Stimulated activated CD8-positive, alpha-beta memory T cell treated with anti-CD3 and anti-CD28 coated beads, Interleukin-15, amount 100 ng/mL, for 4 hours (primary cell): ENCODE data around the gene FSTL4.

Source experiments
- DNase-seq, 2 donors: peaks; one replicate each; pipeline ENCODE4 v3.0.0-alpha.2; 2020; ENCODE audit warnings: low read depth in 2 of 2

The FSTL4 gene

DNA sequence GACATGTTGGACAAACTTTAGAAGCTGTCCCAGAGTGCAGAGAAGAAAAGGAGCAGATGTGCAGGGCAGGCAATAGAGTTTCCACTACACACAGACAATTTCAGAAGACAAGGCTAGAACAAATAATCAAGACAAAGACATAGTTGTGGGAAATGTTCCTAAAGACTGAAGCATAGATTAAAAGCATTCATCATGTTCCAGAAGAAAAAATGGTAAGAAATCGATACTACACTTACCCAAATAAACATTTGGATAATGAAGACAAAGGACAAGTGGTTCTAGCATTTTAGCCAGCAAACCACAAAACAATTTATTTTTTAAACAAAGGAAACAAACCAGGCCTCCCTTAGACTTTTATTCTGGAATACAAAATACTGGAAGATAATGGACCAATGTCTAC lies 97.9 kb downstream of the FSTL4 start:
- DNase-seq = no peak

DNA sequence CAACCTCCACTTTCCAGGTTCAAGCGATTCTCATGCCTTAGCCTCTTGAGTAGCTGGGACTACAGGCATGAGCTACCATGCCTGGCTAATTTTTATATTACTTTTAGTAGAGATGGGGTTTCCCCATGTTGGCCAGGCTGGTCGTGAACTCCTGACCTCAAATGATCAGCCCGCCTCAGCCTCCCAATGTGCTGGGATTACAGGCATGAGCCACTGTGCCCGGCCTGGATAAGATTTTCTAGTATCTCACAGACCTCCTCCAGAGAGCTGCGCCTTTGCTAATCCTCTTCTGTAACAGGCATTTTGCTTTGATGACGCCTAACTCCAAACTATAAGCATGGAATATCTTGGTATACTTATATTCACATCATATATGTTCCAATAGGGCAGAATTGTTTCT lies 99.4 kb downstream of the FSTL4 start:
- DNase-seq = no peak

DNA sequence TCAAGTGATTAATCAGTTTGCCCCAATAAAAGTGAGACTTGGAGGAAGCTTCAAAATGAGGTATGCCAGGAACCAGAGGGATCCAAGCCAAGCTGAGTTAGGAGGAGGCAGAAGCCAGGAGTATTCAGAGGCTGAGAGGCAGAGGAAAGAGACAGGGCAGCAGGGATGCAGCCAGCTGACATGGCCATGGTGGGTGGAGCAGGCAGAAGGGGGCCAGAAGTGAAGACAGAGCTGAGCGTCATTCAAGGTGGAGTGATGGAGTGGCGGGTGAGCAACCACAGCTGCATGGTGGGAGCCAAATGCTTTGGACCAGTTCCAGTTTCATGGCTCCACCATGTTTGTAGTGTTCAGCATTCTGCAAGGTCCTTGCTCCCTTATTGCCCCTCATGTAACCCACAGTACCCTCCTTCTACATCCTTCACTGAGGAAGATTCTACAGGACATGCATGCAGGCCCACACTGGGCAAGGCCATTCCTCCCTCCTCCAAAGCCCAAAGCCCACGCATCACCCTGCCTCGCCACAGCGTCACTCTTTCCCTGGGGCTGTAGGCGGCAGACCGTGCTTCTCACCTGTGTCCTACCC lies 100.6 kb downstream of the FSTL4 start:
- no peak for DNase-seq

DNA sequence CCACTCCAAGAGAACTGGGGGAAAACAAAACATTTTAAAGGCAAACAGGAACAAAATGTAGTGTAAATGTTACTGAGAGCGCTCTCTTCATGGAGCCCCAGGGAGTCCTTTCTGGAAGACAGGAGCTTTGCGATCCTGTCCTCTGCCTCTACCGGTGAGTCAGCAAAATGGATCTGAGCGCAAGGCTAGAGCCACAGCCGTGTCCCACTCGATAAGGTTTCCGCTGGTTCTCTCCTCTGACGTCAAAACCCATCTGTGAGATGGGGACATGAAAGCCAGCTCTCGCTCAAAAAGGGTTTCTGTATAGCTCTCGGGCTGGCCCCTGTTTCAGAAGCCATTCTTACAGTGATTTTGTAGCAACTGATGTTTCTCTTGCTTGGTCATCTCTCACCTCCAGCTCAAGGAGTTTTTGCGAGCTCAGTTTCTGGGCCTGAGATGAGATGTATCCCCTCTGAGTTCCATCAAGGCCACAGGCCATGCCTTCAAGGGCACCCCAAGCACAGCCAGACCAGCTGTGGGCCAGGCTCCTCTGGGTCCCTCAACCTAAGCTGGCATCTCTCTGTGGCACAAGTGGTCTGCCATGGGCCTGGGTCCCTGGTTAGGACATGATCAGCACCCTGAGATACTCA lies 101.6 kb downstream of the FSTL4 start:
- DNase-seq = no peak

DNA sequence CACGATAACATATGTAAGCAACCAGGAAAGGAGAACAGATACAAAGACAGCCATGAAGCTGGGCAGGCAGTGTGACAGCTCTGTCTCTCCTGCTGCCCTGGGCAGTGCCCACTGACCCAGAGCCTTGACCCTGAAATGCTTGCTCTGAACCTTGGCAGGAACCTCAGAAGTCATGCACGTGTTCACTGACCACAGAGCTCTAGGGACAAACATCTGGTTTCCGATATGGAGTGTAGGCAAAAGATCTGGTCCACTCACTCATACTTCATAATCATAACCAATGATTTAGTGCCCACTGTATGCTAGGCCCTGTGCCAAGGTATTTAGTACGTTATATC lies 102.6 kb downstream of the FSTL4 start:
- DNase-seq = no peak

DNA sequence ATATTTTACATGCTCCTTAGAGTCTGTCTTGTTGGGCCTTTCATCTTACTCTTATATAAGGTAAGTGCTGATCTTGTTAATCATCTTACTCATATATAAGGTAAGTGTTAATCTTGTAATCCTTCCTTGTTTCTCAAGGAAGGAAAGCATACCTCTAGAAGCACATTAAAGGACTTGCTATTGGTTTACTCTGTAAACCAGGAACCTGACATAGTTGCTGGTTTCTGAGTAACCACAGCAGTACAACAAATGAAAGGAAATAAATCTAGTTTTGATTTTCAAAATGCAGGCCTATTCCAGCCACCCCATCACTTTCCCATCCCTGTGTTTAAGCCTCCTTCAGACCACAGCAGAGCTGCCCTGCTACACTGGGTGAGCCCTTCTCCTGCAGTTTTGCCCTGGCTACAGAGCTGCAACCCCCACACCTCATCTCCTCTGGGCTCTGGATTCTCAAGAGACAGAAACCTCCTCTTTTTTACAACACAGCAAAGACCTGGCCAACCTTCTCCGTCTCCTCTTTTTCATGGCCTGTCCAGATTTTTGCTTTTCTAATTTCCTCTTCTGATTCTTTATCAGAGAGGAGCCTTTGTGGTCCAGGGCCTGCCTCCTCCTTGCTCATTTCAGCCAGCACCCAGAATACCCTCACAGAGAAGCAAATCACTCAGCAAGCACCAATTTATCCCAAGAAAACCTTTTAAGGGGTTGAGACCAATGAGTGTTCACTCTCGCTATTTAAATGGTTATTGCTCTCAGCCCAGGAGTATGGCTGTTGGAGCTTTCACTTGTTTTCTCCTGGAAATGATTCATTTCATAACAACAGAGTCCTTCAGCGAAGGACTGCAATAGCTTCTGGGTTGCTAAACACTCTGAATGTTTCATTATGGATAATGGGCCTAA lies 103.2 kb downstream of the FSTL4 start:
- no peak for DNase-seq

DNA sequence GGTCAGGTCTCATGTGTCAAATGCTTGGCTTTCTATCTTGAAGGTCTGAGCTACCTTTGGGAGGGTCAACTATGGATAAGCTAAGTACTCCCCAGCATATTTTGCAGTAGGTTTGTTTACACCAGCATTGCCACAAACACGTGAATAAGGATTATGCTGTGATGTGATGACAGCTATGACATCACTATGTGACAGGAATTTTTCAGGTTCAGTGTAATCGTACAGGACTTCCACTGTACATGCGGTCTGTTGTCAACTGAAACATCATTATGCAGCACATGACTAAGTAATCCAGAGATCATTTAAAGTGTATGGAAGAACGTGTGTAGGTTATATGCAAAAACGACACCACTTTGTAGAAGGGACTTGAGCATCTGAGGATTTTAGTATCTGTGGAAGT lies 104.0 kb downstream of the FSTL4 start:
- no peak for DNase-seq

DNA sequence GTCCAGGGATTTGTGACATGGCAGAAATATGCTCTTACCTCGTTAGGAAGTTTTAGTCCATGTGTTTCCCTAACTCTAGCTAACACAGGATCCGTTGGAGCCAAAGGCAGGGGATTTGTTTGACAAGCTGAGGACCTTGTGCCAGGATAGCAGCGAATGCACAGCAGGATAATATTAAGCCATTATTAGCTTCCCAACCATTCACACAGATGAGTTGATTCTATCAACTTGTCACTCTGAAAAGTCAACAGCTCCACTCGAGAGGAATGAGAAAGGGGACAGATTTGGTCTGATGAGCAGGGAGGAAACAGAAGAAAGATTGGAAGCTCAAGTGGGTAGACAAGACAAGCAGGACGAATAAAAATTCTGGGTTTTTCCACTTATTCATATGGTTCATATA lies 106.2 kb downstream of the FSTL4 start:
- DNase-seq = no peak

DNA sequence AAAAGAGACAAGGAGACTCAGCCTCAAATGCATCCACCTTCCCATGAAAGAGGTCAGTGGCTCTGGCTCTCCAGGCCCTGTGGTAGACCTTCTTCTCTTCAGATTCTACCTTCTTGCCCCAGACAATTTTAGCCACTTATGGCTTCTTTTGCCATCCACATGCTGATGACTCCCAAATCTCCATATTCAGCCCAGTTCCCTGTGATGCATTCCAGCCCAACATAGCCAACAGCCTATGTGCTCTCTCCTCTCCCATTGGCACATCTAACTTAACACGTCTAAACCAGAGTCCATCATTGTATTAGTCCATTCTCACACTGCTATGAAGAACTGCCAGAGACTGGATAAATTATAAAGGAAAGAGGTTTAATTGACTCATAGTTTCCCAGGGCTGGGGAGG lies 108.8 kb downstream of the FSTL4 start:
- DNase-seq = no peak

DNA sequence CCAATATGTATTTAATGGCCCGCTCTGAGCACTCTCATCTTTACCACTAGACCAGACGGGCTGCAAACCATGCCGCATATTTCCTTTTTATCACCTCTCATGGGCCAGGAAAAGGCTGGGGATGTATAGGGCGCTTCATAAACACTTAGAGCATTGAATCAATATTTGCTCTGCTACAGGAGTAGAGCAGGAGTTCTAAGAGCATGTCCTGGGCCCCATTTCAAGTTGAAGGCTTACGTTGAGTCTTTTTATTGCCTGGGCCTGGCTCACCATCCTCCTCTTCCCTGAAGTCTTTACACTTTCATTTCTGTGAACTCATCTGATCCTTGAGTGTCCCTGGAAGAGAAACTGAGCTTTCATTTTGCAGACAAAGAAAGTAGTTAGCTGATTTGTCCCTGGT lies 112.4 kb downstream of the FSTL4 start:
- DNase-seq = no peak

DNA sequence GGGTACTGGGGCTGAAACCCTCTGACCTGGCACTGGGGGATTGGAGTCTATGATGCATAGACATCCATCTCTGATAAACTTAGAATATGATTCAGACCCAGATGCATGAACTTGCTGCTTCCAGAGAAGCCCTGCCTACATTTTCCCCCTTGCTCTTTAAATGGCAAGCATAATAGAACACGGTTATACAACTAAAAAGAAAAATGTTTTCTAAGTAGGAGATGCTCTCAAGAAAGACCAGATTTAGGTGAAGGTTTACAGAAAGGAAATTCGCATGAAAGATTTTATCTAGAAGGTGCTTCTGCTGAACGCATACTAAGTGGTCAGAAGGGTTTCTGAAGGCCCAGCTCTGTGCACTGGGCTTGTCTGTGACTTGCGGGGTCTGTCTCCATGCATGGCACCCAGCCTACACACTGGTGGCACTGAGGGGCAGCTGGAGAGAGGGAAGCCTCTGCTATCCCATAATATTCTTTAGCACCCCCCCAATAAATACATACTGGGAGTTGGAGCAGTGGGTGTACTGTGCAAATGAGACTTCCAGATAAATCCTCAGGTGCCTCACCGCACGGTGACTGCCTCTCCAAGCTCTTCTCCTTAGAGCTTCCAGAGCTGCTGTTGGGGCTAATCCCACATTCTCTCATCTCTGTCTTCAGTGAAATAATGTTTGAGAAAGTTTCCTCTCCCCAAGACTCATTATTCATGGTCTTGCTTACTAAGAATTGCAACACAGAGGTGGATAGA lies 114.6 kb downstream of the FSTL4 start:
- no peak for DNase-seq

DNA sequence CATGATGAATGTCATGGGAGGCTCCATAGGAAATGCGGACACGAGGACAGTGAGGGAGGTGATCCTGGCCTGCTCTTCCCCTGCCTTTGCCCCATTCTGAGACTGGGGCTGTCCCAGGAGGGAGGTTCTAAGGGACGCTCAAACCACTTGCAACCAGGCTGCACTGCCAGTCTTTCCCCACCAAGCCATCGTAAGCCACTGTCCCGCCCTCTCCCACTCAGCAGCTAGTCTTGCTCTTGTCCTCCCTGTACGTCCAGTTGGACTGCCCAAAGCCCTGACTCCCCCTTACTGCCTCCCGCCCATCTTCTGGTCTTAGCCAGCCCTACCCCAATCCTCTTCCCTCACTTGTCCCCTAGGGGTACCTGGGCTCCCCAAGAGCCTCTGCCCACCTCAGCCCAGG lies 115.7 kb downstream of the FSTL4 start:
- no peak for DNase-seq

DNA sequence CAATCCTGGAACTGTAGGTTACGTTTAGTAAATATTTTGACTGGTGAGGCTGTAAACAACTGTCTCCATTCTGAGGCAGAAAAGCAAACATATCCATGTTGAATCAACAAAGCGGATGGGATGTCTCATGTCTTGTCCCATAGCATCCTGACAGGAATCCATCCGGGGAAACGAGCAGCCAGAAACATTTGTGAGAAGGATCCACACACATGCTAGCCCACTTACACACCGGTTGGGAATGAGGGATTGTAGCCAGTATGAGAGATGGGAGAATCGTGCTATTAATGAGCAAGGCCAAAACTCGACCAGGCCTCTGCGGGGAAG lies 117.5 kb downstream of the FSTL4 start:
- DNase-seq = no peak

DNA sequence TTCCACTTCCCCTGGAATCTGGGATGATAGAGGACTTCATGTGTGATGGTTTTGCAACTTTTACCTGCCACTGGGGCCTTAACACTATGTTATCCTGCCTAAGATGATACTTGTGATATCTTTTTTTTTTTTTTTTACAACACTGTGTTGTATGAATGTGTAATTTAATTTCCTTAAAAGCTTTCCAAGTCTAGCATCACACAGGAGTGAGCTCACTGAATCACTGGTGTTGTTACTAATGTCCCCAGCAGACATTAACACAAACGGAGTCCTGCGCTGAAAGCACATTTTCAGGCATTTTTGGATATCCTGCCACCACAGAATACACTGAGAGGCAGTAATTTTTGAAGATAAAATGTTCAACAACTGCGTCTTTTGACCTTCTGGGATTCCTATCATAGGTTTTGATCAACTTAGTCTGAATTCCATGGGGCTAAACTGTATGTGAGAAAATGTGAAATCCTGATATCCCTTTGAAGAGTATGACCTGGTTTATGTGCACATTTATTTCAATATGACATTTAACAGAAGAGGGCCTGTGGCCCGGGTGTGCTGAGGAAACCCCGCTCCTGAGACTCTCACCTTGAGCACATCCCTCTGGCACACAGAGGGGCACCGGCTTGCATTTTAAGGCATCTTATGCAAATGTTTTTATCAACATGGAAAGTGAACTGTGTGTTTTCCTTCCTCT lies 118.0 kb downstream of the FSTL4 start:
- no peak for DNase-seq

DNA sequence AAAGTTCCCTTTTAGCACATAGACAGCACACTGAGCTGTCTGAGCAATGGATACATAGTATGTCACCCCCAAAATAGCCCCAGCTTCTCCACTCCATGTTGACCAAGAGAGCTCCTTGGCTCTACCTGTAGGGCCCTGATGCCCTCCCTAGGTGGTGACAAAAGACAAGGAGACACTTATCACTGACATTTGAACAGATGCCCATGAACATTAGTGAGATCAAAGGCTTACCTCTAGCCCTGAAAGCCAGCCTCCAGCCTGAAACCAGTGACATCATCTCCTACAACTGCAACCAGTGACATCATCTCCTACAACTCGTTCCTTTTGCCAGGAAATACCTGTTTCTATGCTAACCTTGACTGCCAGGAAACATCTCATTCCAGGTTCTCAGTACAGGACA lies 122.7 kb downstream of the FSTL4 start:
- DNase-seq = no peak

DNA sequence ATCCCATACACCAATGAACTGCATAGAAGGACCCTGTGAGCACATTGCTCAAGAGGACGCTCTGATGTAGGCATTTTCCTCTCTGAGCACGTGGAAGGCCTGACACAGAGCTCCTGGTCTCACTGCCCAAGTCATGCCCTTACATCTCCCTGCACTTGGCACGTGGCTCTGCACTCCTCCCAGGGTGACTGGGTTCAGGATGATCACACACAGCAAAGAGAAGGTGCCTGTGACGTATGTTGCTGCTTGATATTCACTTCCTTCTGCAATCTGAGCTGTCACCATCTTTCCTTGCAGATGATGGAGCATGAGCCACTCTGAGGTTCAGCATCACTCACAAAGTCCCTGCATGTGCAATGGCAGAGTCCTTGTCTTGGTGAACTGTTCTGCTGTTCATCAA lies 125.2 kb downstream of the FSTL4 start:
- no peak for DNase-seq

DNA sequence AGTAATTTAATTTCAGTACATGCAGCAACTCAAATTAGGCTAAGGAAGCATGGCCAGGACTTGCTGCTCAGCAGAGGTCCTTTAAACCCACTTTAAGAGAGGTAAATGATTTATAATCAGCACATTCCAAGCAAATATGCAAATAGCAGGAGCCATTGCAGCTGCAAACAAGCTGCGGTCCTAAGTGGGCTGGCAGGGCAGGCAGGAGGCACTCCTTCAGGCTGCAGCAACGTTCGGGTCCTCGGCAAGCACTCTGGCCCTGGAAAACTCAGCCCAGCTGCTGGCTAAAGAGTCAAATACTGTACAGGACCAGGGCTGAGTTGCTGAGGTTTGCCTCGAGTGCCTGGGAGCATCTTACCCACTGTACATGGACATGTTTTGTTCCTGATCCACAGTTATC lies 126.9 kb downstream of the FSTL4 start:
- DNase-seq = no peak

DNA sequence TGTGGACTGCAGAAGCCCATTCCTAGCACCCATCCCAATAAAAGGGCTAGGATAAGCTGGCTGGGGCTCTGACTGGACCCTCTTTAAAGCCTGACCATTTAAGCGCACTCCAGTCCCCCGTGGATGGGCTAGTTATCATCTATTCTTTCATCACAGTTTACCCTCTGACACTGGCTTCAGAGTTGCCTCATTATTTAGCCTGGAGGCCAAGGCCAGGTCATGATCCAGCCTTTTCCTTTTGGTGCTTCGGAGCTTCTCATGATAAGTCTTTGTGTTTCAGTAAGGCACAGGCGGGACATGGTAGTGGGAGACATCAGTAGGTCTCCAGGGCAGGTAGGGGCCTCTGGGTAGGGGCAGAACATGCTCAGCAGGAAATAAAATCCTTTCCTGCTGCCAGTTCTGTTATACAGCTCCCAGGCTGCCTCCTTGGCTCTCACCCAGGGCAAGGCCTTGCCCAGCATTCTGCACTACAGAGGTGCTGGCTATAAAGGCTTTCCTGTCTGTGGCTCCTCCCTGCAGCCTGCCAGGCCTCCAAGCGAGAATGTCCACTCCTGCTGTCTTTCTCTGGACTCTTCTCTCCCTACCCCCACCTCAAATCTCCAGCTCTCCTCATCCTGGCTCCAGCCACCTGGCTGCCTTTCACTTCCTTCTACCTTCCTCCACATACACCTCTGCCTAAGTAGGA lies 128.8 kb downstream of the FSTL4 start:
- no peak for DNase-seq

DNA sequence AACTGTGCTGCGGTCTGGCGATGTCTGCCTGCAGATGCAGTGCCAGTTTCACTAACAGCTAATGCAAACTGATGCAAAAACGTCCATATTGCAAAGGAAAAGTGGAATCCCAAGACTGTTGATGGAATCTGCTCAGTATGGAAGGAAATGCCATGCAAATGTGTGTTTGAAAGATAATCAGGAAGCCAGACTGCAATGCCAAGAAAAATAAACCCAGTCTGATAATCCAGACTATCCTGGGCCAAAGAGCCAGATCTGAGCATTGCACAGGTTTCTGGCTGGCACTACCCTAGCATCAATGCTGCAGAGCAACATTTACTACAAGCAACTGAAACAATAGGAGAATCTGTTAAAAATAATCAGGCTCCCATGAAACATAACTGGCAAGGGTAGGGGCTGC lies 130.3 kb downstream of the FSTL4 start:
- DNase-seq = no peak

DNA sequence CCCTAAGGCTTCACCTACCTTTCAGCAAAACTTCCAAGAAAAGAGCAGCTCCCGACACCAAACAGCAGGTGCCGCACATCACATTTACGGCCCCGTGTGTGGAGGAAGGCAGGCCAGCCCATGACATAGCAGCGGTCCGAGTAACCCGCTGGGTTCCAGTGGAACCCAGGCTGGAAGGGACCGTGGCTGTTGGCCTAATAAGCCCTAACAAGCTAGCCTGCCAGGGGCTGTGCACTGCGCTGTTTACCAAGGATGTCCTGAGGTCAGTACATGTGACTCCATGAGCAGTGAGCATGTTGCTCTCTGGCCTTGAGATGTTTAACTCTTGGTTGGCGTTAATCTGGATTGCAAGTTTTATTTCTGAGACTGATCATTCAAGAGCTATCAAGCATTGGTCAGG lies 131.5 kb downstream of the FSTL4 start:
- no peak for DNase-seq

DNA sequence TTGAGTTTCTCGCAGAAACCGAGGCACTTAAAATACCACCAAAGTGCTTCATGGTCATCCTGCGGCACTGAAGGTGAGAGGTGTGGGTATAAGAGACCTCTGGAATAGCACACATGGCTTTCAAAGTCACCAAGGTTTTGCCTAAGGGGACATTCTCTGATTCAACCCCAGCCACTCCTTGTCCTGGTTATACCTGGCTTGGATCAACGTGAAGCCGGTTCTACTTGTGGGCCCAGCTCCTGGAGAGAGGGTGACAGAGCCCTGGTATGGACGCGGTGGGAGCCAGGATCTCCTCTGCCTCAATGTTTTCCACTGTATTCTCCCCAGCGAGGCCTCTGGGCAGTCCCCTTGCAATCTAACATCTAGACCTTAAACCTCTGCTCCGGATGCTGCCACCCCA lies 132.0 kb downstream of the FSTL4 start:
- DNase-seq = no peak
